ACC112 (cell line): Measurements from ENCODE around the gene NOL3.

Experiments
- H2AFZ ChIP-seq: fragments of 200-600 bp; sonication (generic); one replicate; pipeline ENCODE4 v1.6.0; 2017; ENCODE audit warnings: antibody characterized with exemption, low read length; ENCODE audit not compliant: unreplicated experiment
- H3K27ac ChIP-seq: fragments of 200-600 bp; sonication (generic); 2 replicates; pipeline ENCODE4 v1.5.1; 2014; ENCODE audit warnings: low read depth, mild to moderate bottlenecking, antibody characterized with exemption, low read length, moderate library complexity
- H3K27me3 ChIP-seq: fragments of 200-600 bp; sonication (generic); 2 replicates; pipeline ENCODE4 v1.6.1; 2014; ENCODE audit warnings: mild to moderate bottlenecking, antibody characterized with exemption, low read length, moderate library complexity, mixed read lengths; ENCODE audit not compliant: insufficient read depth
- H3K36me3 ChIP-seq: fragments of 200-600 bp; sonication (generic); 2 replicates; pipeline ENCODE4 v1.6.1; 2016; ENCODE audit warnings: mild to moderate bottlenecking, antibody characterized with exemption, low read length, moderate library complexity, mixed read lengths; ENCODE audit not compliant: insufficient read depth
- H3K4me1 ChIP-seq: fragments of 200-600 bp; sonication (generic); one replicate; pipeline ENCODE4 v1.6.1; 2016; ENCODE audit warnings: low read length, mixed read lengths; ENCODE audit not compliant: insufficient read depth, unreplicated experiment, control insufficient read depth
- H3K4me3 ChIP-seq: fragments of 200-600 bp; sonication (generic); 2 replicates; pipeline ENCODE4 v1.5.1; 2014; ENCODE audit warnings: mild to moderate bottlenecking, low read depth, low read length
- H3K79me2 ChIP-seq: fragments of 200-600 bp; sonication (generic); one replicate; pipeline ENCODE4 v1.6.0; 2016; ENCODE audit warnings: low read length; ENCODE audit not compliant: control insufficient read depth, unreplicated experiment, insufficient read depth

Gene NOL3

GRCh38 chr16:67170949-67171649, 761 bp downstream of the NOL3 start:
- Histone ChIP-seq H3K27me3 (no peaks in the 10 kb centered on the region), H3K36me3 (no peaks in the 10 kb centered on the region), H3K79me2 (peaks cover 3% of the 10 kb centered on the region), H3K27ac (peak overlapping the region; percentile 90), H2AFZ (peak overlapping the region; percentile 84), H3K4me1 (peaks cover 31% of the 10 kb centered on the region), H3K4me3 (peak overlapping the region; percentile 80)

- no peaks in the 10 kb centered on the region for H3K36me3 ChIP-seq
- H3K27ac ChIP-seq, result peak overlapping the region; percentile 55
- H3K79me2 ChIP-seq, result peaks cover 3% of the 10 kb centered on the region
- peaks cover 31% of the 10 kb centered on the region for H3K4me1 ChIP-seq
- H2AFZ ChIP-seq, result peak overlapping the region; percentile 83
- no peaks in the 10 kb centered on the region for H3K27me3 ChIP-seq
- H3K4me3 ChIP-seq, result peak overlapping the region; percentile 83
Observed at GRCh38 chr16:67173323-67173722, 3.0 kb downstream of the NOL3 start.

- Histone ChIP-seq H3K79me2 (peaks cover 3% of the 10 kb centered on the region), H3K27ac (peak overlapping the region; percentile 55), H2AFZ (peak overlapping the region; percentile 83), H3K4me1 (peaks cover 29% of the 10 kb centered on the region), H3K27me3 (no peaks in the 10 kb centered on the region), H3K4me3 (peak overlapping the region; percentile 83), H3K36me3 (no peaks in the 10 kb centered on the region)
Observed at GRCh38 chr16:67173808-67174705, 3.7 kb downstream of the NOL3 start.

- peaks cover 27% of the 10 kb centered on the region for H3K4me1 ChIP-seq
- no peaks in the 10 kb centered on the region for H3K27me3 ChIP-seq
- H3K27ac ChIP-seq, result peak overlapping the region; percentile 30
- no peak overlapping the region for H2AFZ ChIP-seq
- no peaks in the 10 kb centered on the region for H3K36me3 ChIP-seq
- H3K79me2 ChIP-seq, result peaks cover 3% of the 10 kb centered on the region
- H3K4me3 ChIP-seq, result peak overlapping the region; percentile 83
Observed at GRCh38 chr16:67174706-67175231, 4.4 kb downstream of the NOL3 start.

GRCh38 chr16:67176662-67177061, 6.3 kb downstream of the NOL3 start:
- no peaks in the 10 kb centered on the region for H3K36me3 ChIP-seq
- H3K4me3 ChIP-seq, result no peak overlapping the region
- no peaks in the 10 kb centered on the region for H3K27me3 ChIP-seq
- no peak overlapping the region for H2AFZ ChIP-seq
- peaks cover 24% of the 10 kb centered on the region for H3K4me1 ChIP-seq
- peaks cover 3% of the 10 kb centered on the region for H3K79me2 ChIP-seq
- no peak overlapping the region for H3K27ac ChIP-seq

- Histone ChIP-seq H3K27ac (no peak overlapping the region), H2AFZ (no peak overlapping the region), H3K4me1 (peaks cover 34% of the 10 kb centered on the region), H3K27me3 (no peaks in the 10 kb centered on the region), H3K36me3 (no peaks in the 10 kb centered on the region), H3K79me2 (peaks cover 9% of the 10 kb centered on the region), H3K4me3 (peak overlapping the region; percentile 53)
Observed at GRCh38 chr16:67177743-67178699, 7.7 kb downstream of the NOL3 start.

- no peak overlapping the region for H3K27ac ChIP-seq
- H3K4me1 ChIP-seq, result peaks cover 22% of the 10 kb centered on the region
Observed at GRCh38 chr16:67179421-67180080, 9.2 kb downstream of the NOL3 start.

GRCh38 chr16:67180166-67180565, 9.8 kb downstream of the NOL3 start:
- no peaks in the 10 kb centered on the region for H3K27me3 ChIP-seq
- no peaks in the 10 kb centered on the region for H3K36me3 ChIP-seq
- no peak overlapping the region for H3K27ac ChIP-seq
- no peak overlapping the region for H2AFZ ChIP-seq
- no peak overlapping the region for H3K4me3 ChIP-seq
- peaks cover 18% of the 10 kb centered on the region for H3K4me1 ChIP-seq
- H3K79me2 ChIP-seq, result peaks cover 11% of the 10 kb centered on the region

More at GRCh38 chr16:67179421-67180080, 9.2 kb downstream of the NOL3 start:
- no peak overlapping the region for H2AFZ ChIP-seq
- no peak overlapping the region for H3K4me3 ChIP-seq
- peaks cover 11% of the 10 kb centered on the region for H3K79me2 ChIP-seq
- no peaks in the 10 kb centered on the region for H3K27me3 ChIP-seq
- no peaks in the 10 kb centered on the region for H3K36me3 ChIP-seq

- H3K4me1 ChIP-seq, result peaks cover 25% of the 10 kb centered on the region
- no peak overlapping the region for H2AFZ ChIP-seq
- H3K36me3 ChIP-seq, result no peaks in the 10 kb centered on the region
- no peaks in the 10 kb centered on the region for H3K27me3 ChIP-seq
- peak overlapping the region; percentile 51 for H3K27ac ChIP-seq
- peaks cover 11% of the 10 kb centered on the region for H3K79me2 ChIP-seq
- peak overlapping the region; percentile 62 for H3K4me3 ChIP-seq
Observed at GRCh38 chr16:67181346-67181745, 11.0 kb downstream of the NOL3 start.
